Hepatocyte (in vitro differentiated cells): ENCODE measurements around the gene CCDC39.

Experiments used
- EZH2 ChIP-seq: fragments of 200-600 bp; sonication (generic); IDR thresholded peaks from 2 replicates; pipeline ENCODE4 v1.6.1; 2016; ENCODE audit warnings: antibody characterized with exemption, mild to moderate bottlenecking, borderline replicate concordance
- TF ChIP-seq, protein P1 (sequence below): fragments of 200-600 bp; sonication (generic); IDR thresholded peaks from 2 replicates; pipeline ENCODE4 v1.5.1; 2016; ENCODE audit warnings: antibody characterized with exemption, mild to moderate bottlenecking; ENCODE audit not compliant: poor library complexity

- TF ChIP-seq, protein P1, sequence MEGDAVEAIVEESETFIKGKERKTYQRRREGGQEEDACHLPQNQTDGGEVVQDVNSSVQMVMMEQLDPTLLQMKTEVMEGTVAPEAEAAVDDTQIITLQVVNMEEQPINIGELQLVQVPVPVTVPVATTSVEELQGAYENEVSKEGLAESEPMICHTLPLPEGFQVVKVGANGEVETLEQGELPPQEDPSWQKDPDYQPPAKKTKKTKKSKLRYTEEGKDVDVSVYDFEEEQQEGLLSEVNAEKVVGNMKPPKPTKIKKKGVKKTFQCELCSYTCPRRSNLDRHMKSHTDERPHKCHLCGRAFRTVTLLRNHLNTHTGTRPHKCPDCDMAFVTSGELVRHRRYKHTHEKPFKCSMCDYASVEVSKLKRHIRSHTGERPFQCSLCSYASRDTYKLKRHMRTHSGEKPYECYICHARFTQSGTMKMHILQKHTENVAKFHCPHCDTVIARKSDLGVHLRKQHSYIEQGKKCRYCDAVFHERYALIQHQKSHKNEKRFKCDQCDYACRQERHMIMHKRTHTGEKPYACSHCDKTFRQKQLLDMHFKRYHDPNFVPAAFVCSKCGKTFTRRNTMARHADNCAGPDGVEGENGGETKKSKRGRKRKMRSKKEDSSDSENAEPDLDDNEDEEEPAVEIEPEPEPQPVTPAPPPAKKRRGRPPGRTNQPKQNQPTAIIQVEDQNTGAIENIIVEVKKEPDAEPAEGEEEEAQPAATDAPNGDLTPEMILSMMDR, result no peak
- TF ChIP-seq EZH2, result no peak
Measured at GRCh38 chr3:180705619-180706018, 26.3 kb upstream of the CCDC39 start.
